Gastroesophageal sphincter (tissue), 4 donors: ENCODE results near the gene KLRB1. TPM values are rescaled to one million over a fixed set of nuclear protein-coding genes. Genes with fewer than 3 reads are reported as not detected.
"Not testable (repeated sequence)": the region's sequence is repeated elsewhere in the genome, so short reads cannot be mapped to it uniquely, and the experiment has no call there.

Experiments used
- ATAC-seq: fragments of 150-250 bp; one replicate; pipeline ENCODE4 v1.9.1; 2016; ENCODE audit warnings: mild to moderate bottlenecking, moderate library complexity
- H3K27ac ChIP-seq, 4 donors: fragments of 200-600 bp; sonication (generic) in 3 of 4; 1 replicate in 3 of 4; 2 replicates in 1 of 4; pipeline ENCODE4 v1.5.1; 2016 to 2019
- H3K27me3 ChIP-seq: fragments of 200-600 bp; sonication (generic); one replicate; pipeline ENCODE4 v1.5.1; 2019
- H3K36me3 ChIP-seq, 2 donors: fragments of 200-600 bp; sonication (generic); one replicate each; pipeline ENCODE4 v1.5.1; 2019; ENCODE audit warnings: control low read depth in 1 of 2
- H3K4me1 ChIP-seq, 3 donors: fragments of 200-600 bp; sonication (generic); 1 replicate in 2 of 3; 2 replicates in 1 of 3; pipeline ENCODE4 v1.5.1; 2016 to 2019; ENCODE audit warnings: control low read depth in 2 of 3
- H3K4me3 ChIP-seq, 2 donors: fragments of 200-600 bp; sonication (generic); one replicate each; pipeline ENCODE4 v1.5.1; 2019; ENCODE audit warnings: mild to moderate bottlenecking in 1 of 2, moderate library complexity in 1 of 2
- H3K9me3 ChIP-seq, 3 donors: fragments of 200-600 bp; sonication (generic); one replicate each; pipeline ENCODE4 v1.5.1; 2017 to 2019; ENCODE audit warnings: control low read depth in 2 of 3
- EP300 ChIP-seq: sonication (generic); formaldehyde crosslinking; IDR thresholded peaks from one replicate; pipeline ENCODE4 v1.6.1; 2017; ENCODE audit warnings: antibody characterized with exemption, mild to moderate bottlenecking
- POLR2A ChIP-seq, 2 donors: fragments of 450-650 bp; IDR thresholded peaks; one replicate each; pipeline ENCODE4 v1.6.1; 2017; ENCODE audit warnings: antibody characterized with exemption in 2 of 2, mild to moderate bottlenecking in 2 of 2, moderate library complexity in 1 of 2
- POLR2AphosphoS5 ChIP-seq: sonication (generic); formaldehyde crosslinking; IDR thresholded peaks from one replicate; pipeline ENCODE4 v1.6.1; 2017; ENCODE audit warnings: antibody characterized with exemption
- WGBS, 2 donors: methylation state at CpG; one replicate each; pipeline ENCODE4 v1.1.5; 2018; ENCODE audit warnings: low coverage in 1 of 2; 5-methylcytosine and 5-hydroxymethylcytosine counted together
- total RNA-seq, 4 donors: library from RNA; depleted of rRNA; stranded (reverse); fragments of >200 nt; gene quantifications; one replicate each; pipeline ENCODE4 v1.1.0, GENCODE V29; 2016
- TF ChIP-seq, protein P1 (sequence below), 4 experiments: fragments of 200-600 bp in 2 of 4; fragments of 450-650 bp in 2 of 4; sonication (generic) in 1 of 4; IDR thresholded peaks; one replicate each; pipeline ENCODE4 v1.5.1; 2017 to 2019; ENCODE audit warnings: antibody characterized with exemption in 4 of 4, mild to moderate bottlenecking in 2 of 4, moderate library complexity in 2 of 4

KLRB1 gene
- total RNA-seq, 4 donors from 2014 or later = 0.20 to 1.8 TPM; not detected in 2

DNA sequence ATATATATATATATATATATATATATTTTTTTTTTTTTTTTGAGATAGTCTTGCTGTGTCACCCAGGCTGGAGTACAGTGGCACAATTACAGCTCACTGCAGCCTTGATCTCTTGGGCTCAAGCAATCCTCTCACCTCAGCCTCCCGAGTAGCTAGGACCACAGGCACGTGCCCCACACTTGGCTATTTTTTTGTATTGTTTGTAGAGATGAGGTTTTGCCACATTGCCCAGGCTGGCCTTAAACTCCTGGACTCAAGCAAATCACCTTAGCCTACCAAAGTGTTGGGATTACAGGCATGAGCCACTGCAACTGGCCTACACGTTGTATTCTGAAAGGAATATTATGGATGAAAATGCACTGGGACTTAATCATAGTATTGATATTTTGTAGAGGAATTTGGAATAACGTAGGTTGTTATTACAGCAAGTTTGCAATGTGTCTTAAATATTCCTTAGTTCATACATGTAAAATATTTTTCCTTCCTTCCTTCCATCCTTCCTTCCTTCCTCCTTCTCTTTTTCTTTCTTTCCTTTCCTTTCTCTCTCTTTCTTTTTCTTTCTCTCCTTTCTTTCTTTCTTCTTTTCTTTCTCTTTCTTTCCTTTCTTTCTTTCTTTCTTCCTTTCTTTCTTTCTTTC lies 862 bp downstream of the KLRB1 start:
- Histone ChIP-seq H3K9me3 (peaks cover 0 to 17% (median 0%) of the 10 kb centered on the region in 3 donors), H3K27ac (no peak overlapping the region), H3K4me1 (no peaks in the 10 kb centered on the region), H3K4me3 (no peak overlapping the region), H3K36me3 (no peaks in the 10 kb centered on the region), H3K27me3 (no peaks in the 10 kb centered on the region)
- WGBS, 2 donors = 85 to 96% methylated on average over 4 of the region's 4 CpGs
- ATAC-seq = no peak
- no peak for TF ChIP-seq EP300
- TF ChIP-seq, protein P1, sequence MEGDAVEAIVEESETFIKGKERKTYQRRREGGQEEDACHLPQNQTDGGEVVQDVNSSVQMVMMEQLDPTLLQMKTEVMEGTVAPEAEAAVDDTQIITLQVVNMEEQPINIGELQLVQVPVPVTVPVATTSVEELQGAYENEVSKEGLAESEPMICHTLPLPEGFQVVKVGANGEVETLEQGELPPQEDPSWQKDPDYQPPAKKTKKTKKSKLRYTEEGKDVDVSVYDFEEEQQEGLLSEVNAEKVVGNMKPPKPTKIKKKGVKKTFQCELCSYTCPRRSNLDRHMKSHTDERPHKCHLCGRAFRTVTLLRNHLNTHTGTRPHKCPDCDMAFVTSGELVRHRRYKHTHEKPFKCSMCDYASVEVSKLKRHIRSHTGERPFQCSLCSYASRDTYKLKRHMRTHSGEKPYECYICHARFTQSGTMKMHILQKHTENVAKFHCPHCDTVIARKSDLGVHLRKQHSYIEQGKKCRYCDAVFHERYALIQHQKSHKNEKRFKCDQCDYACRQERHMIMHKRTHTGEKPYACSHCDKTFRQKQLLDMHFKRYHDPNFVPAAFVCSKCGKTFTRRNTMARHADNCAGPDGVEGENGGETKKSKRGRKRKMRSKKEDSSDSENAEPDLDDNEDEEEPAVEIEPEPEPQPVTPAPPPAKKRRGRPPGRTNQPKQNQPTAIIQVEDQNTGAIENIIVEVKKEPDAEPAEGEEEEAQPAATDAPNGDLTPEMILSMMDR (IDR thresholded peaks at IDR 0.05) = no peak

DNA sequence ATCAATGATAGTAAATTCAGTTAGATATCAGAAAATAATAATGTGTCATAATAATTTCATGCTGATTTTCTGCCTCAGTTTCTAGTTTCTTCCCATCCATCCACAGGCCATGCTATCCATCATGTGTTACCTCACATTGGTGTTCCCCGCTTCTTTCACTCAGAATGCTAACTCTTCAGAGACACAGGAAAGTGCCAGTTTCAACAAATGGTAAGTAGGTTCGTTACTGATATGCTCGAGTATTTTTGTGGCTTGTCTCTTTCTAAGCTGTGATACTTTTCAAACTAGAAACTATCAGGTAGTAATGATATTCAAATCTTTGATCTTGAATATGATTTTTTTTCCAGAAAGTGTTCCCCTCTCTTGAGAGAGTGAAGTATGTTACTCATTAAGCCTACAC lies 1.5 kb downstream of the KLRB1 start:
- Histone ChIP-seq H3K27me3 (no peaks in the 10 kb centered on the region), H3K27ac (no peak overlapping the region), H3K9me3 (peaks cover 0 to 11% (median 0%) of the 10 kb centered on the region in 3 donors), H3K4me1 (no peaks in the 10 kb centered on the region), H3K36me3 (no peaks in the 10 kb centered on the region), H3K4me3 (no peak overlapping the region)
- WGBS, 2 donors = 88 to 89% methylated on average over 3 of the region's 3 CpGs
- ATAC-seq = no peak
- TF ChIP-seq, protein P1 (IDR thresholded peaks at IDR 0.05) = no peak
- TF ChIP-seq POLR2A (IDR thresholded peaks at IDR 0.05) = no peak
- no peak for TF ChIP-seq POLR2AphosphoS5

DNA sequence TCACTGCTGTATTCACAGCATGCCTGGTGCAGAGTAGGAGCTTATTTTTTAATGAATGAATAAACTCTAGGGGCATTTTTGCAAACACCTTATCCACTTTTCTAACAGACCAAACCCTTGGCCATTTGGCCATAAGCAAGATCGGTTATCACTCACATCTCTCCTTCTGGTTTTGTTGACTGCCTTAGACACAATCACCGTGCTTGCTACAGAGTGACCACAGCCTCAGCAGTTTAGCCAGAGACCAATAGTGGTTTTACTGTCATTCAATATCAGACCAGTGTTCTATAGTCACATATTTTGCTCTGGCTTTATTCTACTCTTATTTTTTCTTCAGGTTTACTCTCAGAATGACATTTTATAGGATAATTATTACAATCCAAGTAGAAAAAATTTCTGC lies 2.2 kb downstream of the KLRB1 start:
- WGBS, 2 donors = 87 to 97% methylated on average over 2 of the region's 2 CpGs
- TF ChIP-seq POLR2AphosphoS5 = no peak
- TF ChIP-seq, protein P1 (IDR thresholded peaks at IDR 0.05) = no peak
- TF ChIP-seq POLR2A (IDR thresholded peaks at IDR 0.05) = no peak
- no peak for TF ChIP-seq EP300

DNA sequence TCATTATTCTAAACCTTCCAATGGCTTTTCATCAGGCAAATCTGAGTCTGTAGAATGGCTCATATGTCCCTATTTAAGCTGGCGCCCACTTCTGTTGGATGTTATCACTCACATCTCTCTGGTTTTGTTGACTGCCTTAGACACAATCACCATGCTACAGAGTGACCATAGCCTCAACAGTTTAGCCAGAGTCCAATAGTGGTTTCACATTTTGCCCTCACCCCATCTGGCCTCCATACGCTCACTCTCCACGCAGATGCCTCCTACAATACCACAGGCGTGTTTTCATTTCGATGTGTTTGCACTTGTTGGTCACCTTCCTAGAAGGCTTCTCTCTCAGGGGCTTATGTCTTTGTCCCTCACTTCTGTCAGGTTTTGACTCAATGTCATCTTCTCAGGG lies 3.4 kb downstream of the KLRB1 start:
- Histone ChIP-seq H3K9me3 (no peaks in the 10 kb centered on the region), H3K27me3 (no peaks in the 10 kb centered on the region), H3K4me3 (no peak overlapping the region), H3K4me1 (no peaks in the 10 kb centered on the region), H3K27ac (no peak overlapping the region), H3K36me3 (no peaks in the 10 kb centered on the region)
- no peak for TF ChIP-seq POLR2AphosphoS5
- TF ChIP-seq EP300 = no peak
- TF ChIP-seq, protein P1 (IDR thresholded peaks at IDR 0.05) = no peak
- no peak for TF ChIP-seq POLR2A (IDR thresholded peaks at IDR 0.05)
- ATAC-seq = no peak
- WGBS, 2 donors = 94 to 97% methylated on average over 2 to 5 of the region's 5 CpGs

More for the DNA sequence above, 2.2 kb downstream of the KLRB1 start:
- H3K27ac ChIP-seq = no peak overlapping the region
- H3K36me3 ChIP-seq = no peaks in the 10 kb centered on the region
- ATAC-seq = no peak
- peaks cover 0 to 4% (median 0%) of the 10 kb centered on the region in 3 donors for H3K9me3 ChIP-seq
- no peak overlapping the region for H3K4me3 ChIP-seq
- H3K4me1 ChIP-seq = no peaks in the 10 kb centered on the region
- H3K27me3 ChIP-seq = no peaks in the 10 kb centered on the region

DNA sequence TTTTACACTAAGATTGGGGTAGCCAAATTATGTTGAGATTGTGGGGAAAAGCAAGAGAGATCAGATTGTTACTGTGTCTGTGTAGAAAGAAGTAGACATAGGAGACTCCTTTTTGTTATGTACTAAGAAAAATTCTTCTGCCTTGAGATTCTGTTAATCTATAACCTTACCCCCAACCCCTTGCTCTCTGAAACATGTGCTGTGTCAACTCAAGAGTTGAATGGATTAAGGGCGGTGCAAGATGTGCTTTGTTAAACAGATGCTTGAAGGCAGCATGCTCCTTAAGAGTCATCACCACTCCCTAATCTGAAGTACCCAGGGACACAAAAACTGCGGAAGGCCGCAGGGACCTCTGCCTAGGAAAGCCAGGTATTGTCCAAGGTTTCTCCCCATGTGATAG lies 7.3 kb downstream of the KLRB1 start:
- not testable (repeated sequence) for H3K27me3 ChIP-seq, H3K4me1 ChIP-seq, H3K27ac ChIP-seq, H3K9me3 ChIP-seq, H3K4me3 ChIP-seq, ATAC-seq, H3K36me3 ChIP-seq
- WGBS, 2 donors = 80 to 83% methylated on average over 1 of the region's 3 CpGs
